ENCODE results near the gene MCC.

The MCC gene

GRCh38 chr5:113381791-113382190 is 106.5 kb downstream of the MCC start:
- no peak for DNase-seq (ENCODE audit: low read depth)

GRCh38 chr5:113380807-113381326 is 107.4 kb downstream of the MCC start:
- no peak for TF ChIP-seq CTCF (conservative IDR thresholded peaks at IDR 0.05; ENCODE audit: low read length)

More at GRCh38 chr5:113381791-113382190, 106.5 kb downstream of the MCC start:
- H3K4me3 ChIP-seq (ENCODE audit: low read length), result no peak overlapping the region
- no peak for TF ChIP-seq CTCF (conservative IDR thresholded peaks at IDR 0.05; ENCODE audit: low read length)

GRCh38 chr5:113379936-113380806 is 108.1 kb downstream of the MCC start:
- DNase-seq (ENCODE audit: low read depth), result no peak

More at GRCh38 chr5:113380807-113381326, 107.4 kb downstream of the MCC start:
- H3K4me3 ChIP-seq (ENCODE audit: low read length), result no peak overlapping the region
- DNase-seq (ENCODE audit: low read depth), result no peak

GRCh38 chr5:113378959-113379541 is 109.2 kb downstream of the MCC start:
- H3K4me3 ChIP-seq (ENCODE audit: low read length), result no peak overlapping the region
- DNase-seq (ENCODE audit: low read depth), result peak; percentile 56
- TF ChIP-seq CTCF (conservative IDR thresholded peaks at IDR 0.05; ENCODE audit: low read length), result peak; percentile 85

More at GRCh38 chr5:113379936-113380806, 108.1 kb downstream of the MCC start:
- TF ChIP-seq CTCF (conservative IDR thresholded peaks at IDR 0.05; ENCODE audit: low read length), result no peak
- H3K4me3 ChIP-seq (ENCODE audit: low read length), result no peak overlapping the region

- no peak for TF ChIP-seq CTCF (conservative IDR thresholded peaks at IDR 0.05; ENCODE audit: low read length)
- no peak for DNase-seq (ENCODE audit: low read depth)
- H3K4me3 ChIP-seq (ENCODE audit: low read length), result no peak overlapping the region
Measured at GRCh38 chr5:113378514-113378913, 109.7 kb downstream of the MCC start.

- DNase-seq (ENCODE audit: low read depth), result no peak
- no peak for TF ChIP-seq CTCF (conservative IDR thresholded peaks at IDR 0.05; ENCODE audit: low read length)
- no peak overlapping the region for H3K4me3 ChIP-seq (ENCODE audit: low read length)
Measured at GRCh38 chr5:113378081-113378480, 110.2 kb downstream of the MCC start.

All from AG10803 (cell line).